Right ventricle myocardium inferior (tissue), 1 donor: Measurements from ENCODE around the gene PCID2. TPM values are rescaled to one million over a fixed set of nuclear protein-coding genes. Genes with fewer than 3 reads are reported as not detected.
"Not testable (repeated sequence)": the region's sequence is repeated elsewhere in the genome, so short reads cannot be mapped to it uniquely, and the experiment has no call there.

Experiments used
- ATAC-seq: fragments of 200-7000 bp; cut with Tn5 transposase; one replicate; pipeline ENCODE4 v1.9.1; 2020; ENCODE audit warnings: mild to moderate bottlenecking, moderate library complexity
- DNase-seq: peaks from one replicate; pipeline ENCODE4 v3.0.0; 2021; ENCODE audit errors: missing footprints
- intact Hi-C: fragments of 100-400 bp; cut with DNase I; formaldehyde crosslinking; loops from one replicate; pipeline ENCODE4 v1.11.0; 2022
- total RNA-seq: library from RNA; stranded (reverse); fragmentation: NEBNext Ultra II Directional; extraction: Animal tissue kit (Norgen Biotek cat#: 25700); gene quantifications from one replicate; pipeline ENCODE4 v1.2.1, GENCODE V29; 2021
- donor health status: DM: no; HTN: yes; CAD: no; lungs with severe emphysema.

Gene PCID2
- total RNA-seq, 1 donor from 2014 or later, result 57.2 TPM

- peak; percentile 26 for DNase-seq
- ATAC-seq, result no peak
- intact Hi-C loops, result no loop called here
Measured at GRCh38 chr13:113172419-113172926, 36.0 kb downstream of the PCID2 start.

- no peak for ATAC-seq
- intact Hi-C loops, result no loop called here
- DNase-seq, result peak; percentile 61
Measured at GRCh38 chr13:113171250-113172125, 37.0 kb downstream of the PCID2 start.

GRCh38 chr13:113170511-113170910, 38.0 kb downstream of the PCID2 start:
- ATAC-seq, result no peak
- DNase-seq, result no peak
- intact Hi-C loops, result no loop called here

GRCh38 chr13:113169277-113170272, 38.9 kb downstream of the PCID2 start:
- peak; percentile 37 for DNase-seq
- intact Hi-C loops, result no loop called here
- peak; percentile 92 for ATAC-seq

- no peak for DNase-seq
- ATAC-seq, result no peak
- intact Hi-C loops, result no loop called here
Measured at GRCh38 chr13:113168211-113168610, 40.3 kb downstream of the PCID2 start.

GRCh38 chr13:113167575-113167974, 40.9 kb downstream of the PCID2 start:
- no peak for ATAC-seq
- intact Hi-C loops, result no loop called here
- DNase-seq, result no peak

GRCh38 chr13:113167155-113167554, 41.3 kb downstream of the PCID2 start:
- intact Hi-C loops, result no loop called here
- no peak for DNase-seq
- no peak for ATAC-seq

- ATAC-seq, result no peak
- DNase-seq, result no peak
- intact Hi-C loops, result no loop called here
Measured at GRCh38 chr13:113166681-113167080, 41.8 kb downstream of the PCID2 start.

- ATAC-seq (no peak), DNase-seq (no peak)
- intact Hi-C loops, result no loop called here
Measured at GRCh38 chr13:113166266-113166665, 42.2 kb downstream of the PCID2 start.

- DNase-seq (no peak), ATAC-seq (peak; percentile 20)
- intact Hi-C loops, result no loop called here
Measured at GRCh38 chr13:113164492-113164891, 44.0 kb downstream of the PCID2 start.

GRCh38 chr13:113162783-113163685, 45.4 kb downstream of the PCID2 start:
- intact Hi-C loops, result no loop called here
- ATAC-seq (peak; percentile 30), DNase-seq (no peak)

- DNase-seq, ATAC-seq, intact Hi-C loops: not testable (repeated sequence)
Measured at GRCh38 chr13:113161975-113162374, 46.5 kb downstream of the PCID2 start.

GRCh38 chr13:113161433-113161832, 47.0 kb downstream of the PCID2 start:
- intact Hi-C loops, result no loop called here
- ATAC-seq (no peak), DNase-seq (no peak)

GRCh38 chr13:113160983-113161382, 47.5 kb downstream of the PCID2 start:
- DNase-seq, result no peak
- intact Hi-C loops, result no loop called here
- ATAC-seq, result no peak

GRCh38 chr13:113159701-113160100, 48.8 kb downstream of the PCID2 start:
- intact Hi-C loops, result loop anchor here (10.0 kb wide), 1 partner anchor 235 kb away; no protein-coding TSS in a partner anchor
- no peak for DNase-seq
- no peak for ATAC-seq

- intact Hi-C loops, result loop anchor here (10.0 kb wide), 1 partner anchor 236 kb away; no protein-coding TSS in a partner anchor
- DNase-seq (no peak), ATAC-seq (no peak)
Measured at GRCh38 chr13:113158946-113159345, 49.5 kb downstream of the PCID2 start.

- intact Hi-C loops, result loop anchor here (10.0 kb wide), 1 partner anchor 237 kb away; no protein-coding TSS in a partner anchor
- DNase-seq, result no peak
- ATAC-seq, result no peak
Measured at GRCh38 chr13:113157929-113158747, 50.3 kb downstream of the PCID2 start, which contains the start of gene PROZ. Gene PROZ, plus strand, starts transcription at chr13:113158648. Its CDS starts 13 bp downstream, at chr13:113158661.
